Cardiac fibroblast (primary cell): ENCODE results near the gene CCL11.
A peak's percentile ranks its signal among the peaks of the same experiment; 100 is the strongest.

Experiments used
- DNase-seq, 2 donors: peaks; one replicate each; pipeline versions ENCODE4 v3.0.0 to v3.0.0-alpha.2; 2010; ENCODE audit warnings: low read depth in 2 of 2
- H3K4me3 ChIP-seq, 2 donors: replicated peaks in 1 of 2; 1 replicate in 1 of 2; 2 replicates in 1 of 2; pipeline ENCODE4 v1.5.1; 2011; ENCODE audit warnings: low read depth in 2 of 2, low read length in 2 of 2, mild to moderate bottlenecking in 2 of 2, moderate library complexity in 1 of 2
- CTCF ChIP-seq: IDR thresholded peaks from one replicate; pipeline ENCODE4 v1.5.1; 2011; ENCODE audit warnings: low read depth, mild to moderate bottlenecking, low read length, inconsistent platforms

Gene CCL11

GRCh38 chr17:34255841-34256240 lies 29.7 kb upstream of the CCL11 start:
- TF ChIP-seq CTCF: no peak
- DNase-seq: no peak
- peak overlapping the region; percentile 59 to 65 for H3K4me3 ChIP-seq

GRCh38 chr17:34257299-34257985 lies 28.1 kb upstream of the CCL11 start:
- peak overlapping the region in 1 of 2 donors; percentile 29 for H3K4me3 ChIP-seq
- peak; percentile 66 to 72 for DNase-seq
- no peak for TF ChIP-seq CTCF

GRCh38 chr17:34257986-34258326 lies 27.6 kb upstream of the CCL11 start:
- H3K4me3 ChIP-seq: no peak overlapping the region
- no peak for TF ChIP-seq CTCF
- no peak for DNase-seq

- TF ChIP-seq CTCF: no peak
- DNase-seq: peak; percentile 69 to 91
- H3K4me3 ChIP-seq: no peak overlapping the region
Observed at GRCh38 chr17:34259146-34259545, 26.4 kb upstream of the CCL11 start.

GRCh38 chr17:34260861-34261260 lies 24.7 kb upstream of the CCL11 start:
- no peak overlapping the region for H3K4me3 ChIP-seq
- no peak for TF ChIP-seq CTCF
- DNase-seq: no peak

- no peak for DNase-seq
- no peak for TF ChIP-seq CTCF
- H3K4me3 ChIP-seq: no peak overlapping the region
Observed at GRCh38 chr17:34261568-34262337, 23.8 kb upstream of the CCL11 start.
